Natural killer cell treated with Interleukin-12 subunit alpha and Interleukin-12 subunit beta and Interleukin-15 and Interleukin-18, amount 100 ng/mL, for 72 hours (primary cell): ENCODE results near the gene ZNRF2. TPM values are rescaled to one million over a fixed set of nuclear protein-coding genes. Genes with fewer than 3 reads are reported as not detected.
"Not testable (repeated sequence)": the region's sequence is repeated elsewhere in the genome, so short reads cannot be mapped to it uniquely, and the experiment has no call there.

Experiments used
- ATAC-seq, 2 donors: fragments of 150-1000 bp; cut with Tn5 transposase in 1 of 2; sonication (Bioruptor Pico), chemical (Tn5 transposase) in 1 of 2; 2 replicates each; pipeline ENCODE4 v1.10.0; 2021
- DNase-seq: peaks from one replicate; pipeline ENCODE4 v3.0.0; 2022; ENCODE audit warnings: low spot score
- H3K27ac Mint-ChIP-seq, 2 donors: 1 replicate in 1 of 2; 2 replicates in 1 of 2; pipeline ENCODE4 v1.8.0; 2022; ENCODE audit warnings: mixed read lengths in 2 of 2, mild to moderate bottlenecking in 1 of 2, moderate library complexity in 1 of 2
- H3K27me3 Mint-ChIP-seq, 2 donors: 1 replicate in 1 of 2; 2 replicates in 1 of 2; pipeline ENCODE4 v1.8.0; 2022; ENCODE audit warnings: mixed read lengths in 2 of 2
- H3K36me3 Mint-ChIP-seq: one replicate; pipeline ENCODE4 v1.8.0; 2022; ENCODE audit warnings: mixed read lengths
- H3K4me1 Mint-ChIP-seq, 2 donors: 1 replicate in 1 of 2; 2 replicates in 1 of 2; pipeline ENCODE4 v1.8.0; 2022; ENCODE audit warnings: low read depth in 2 of 2, mixed read lengths in 2 of 2, mild to moderate bottlenecking in 1 of 2
- H3K4me3 Mint-ChIP-seq: one replicate; pipeline ENCODE4 v1.8.0; 2022; ENCODE audit warnings: mixed read lengths
- H3K9me3 Mint-ChIP-seq: 2 replicates; pipeline ENCODE4 v1.8.0; 2022; ENCODE audit warnings: mixed read lengths
- total RNA-seq, 2 donors: library from RNA; stranded (reverse); gene quantifications; one replicate each; pipeline ENCODE4 v1.2.3, GENCODE V29; 2022

ZNRF2 gene
- total RNA-seq, 2 donors from 2014 or later, result 10.4 to 12.3 TPM

DNA sequence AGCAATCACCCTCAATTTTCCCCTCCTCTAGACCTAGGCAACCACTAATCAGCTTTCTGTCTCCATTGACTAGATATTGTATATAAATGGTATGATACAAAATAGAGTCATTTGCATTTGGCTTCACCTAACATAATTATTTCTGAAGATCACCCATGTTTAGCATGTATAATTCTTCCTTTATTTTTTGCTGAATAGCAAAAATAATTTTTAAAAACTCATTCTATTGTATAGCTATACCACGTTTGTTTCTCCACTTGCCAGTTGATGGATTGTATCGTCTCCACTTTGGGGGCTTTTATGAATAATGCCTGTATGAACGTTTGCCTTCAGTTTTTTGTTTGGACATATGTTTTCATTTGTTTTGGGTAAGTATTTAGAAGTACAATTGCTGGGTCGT is 95.3 kb downstream of the ZNRF2 start:
- H3K27me3 Mint-ChIP-seq, result no peaks in the 10 kb centered on the region
- peaks cover 11% of the 10 kb centered on the region for H3K36me3 Mint-ChIP-seq
- no peak overlapping the region for H3K4me3 Mint-ChIP-seq
- DNase-seq, result no peak
- H3K27ac Mint-ChIP-seq, result no peak overlapping the region
- H3K4me1 Mint-ChIP-seq, result no peaks in the 10 kb centered on the region
- H3K9me3 Mint-ChIP-seq, result no peaks in the 10 kb centered on the region
- no peak for ATAC-seq

DNA sequence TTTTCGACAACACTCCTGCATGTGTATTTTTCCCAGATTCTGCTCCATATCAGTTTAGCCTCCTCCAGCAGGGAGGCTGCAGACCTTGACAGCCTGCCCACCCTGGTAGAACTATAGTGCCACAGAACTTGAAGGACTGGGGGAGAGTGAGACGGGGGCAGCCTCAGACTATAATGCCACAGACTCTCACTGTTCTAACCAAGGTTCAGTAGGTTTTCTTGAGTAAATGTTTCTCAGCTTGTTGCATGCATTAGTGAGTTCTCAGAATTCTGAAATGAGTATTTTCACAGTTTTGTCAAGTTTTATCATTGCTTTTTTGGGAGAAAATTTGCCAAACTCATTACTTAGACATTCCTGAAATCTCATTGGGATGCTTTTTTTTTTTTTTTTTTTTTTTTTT is 95.9 kb downstream of the ZNRF2 start:
- Mint-ChIP-seq H3K4me1 (no peaks in the 10 kb centered on the region), H3K9me3 (no peaks in the 10 kb centered on the region), H3K27me3 (no peaks in the 10 kb centered on the region)

DNA sequence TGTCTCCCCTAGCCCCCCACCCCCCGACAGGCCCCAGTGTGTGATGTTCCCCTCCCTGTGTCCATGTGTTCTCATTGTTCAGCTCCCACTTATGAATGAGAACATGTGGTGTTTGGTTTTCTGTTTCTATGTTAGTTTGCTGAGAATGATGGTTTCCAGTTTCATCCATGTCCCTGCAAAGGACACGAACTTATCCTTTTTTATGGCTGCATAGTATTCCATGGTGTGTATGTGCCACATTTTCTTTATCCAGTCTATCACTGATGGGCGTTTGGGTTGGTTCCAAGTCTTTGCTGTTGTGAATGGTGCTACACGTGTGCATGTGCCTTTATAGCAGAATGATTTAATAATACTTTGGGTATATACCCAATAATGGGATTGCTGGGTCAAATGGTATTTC is 96.4 kb downstream of the ZNRF2 start:
- H3K27me3 Mint-ChIP-seq, H3K9me3 Mint-ChIP-seq, H3K27ac Mint-ChIP-seq, ATAC-seq, DNase-seq, H3K4me3 Mint-ChIP-seq, H3K4me1 Mint-ChIP-seq: not testable (repeated sequence)
- H3K36me3 Mint-ChIP-seq, result peaks cover 11% of the 10 kb centered on the region

More for the DNA sequence above, 95.9 kb downstream of the ZNRF2 start:
- H3K36me3 Mint-ChIP-seq, result peaks cover 11% of the 10 kb centered on the region
- no peak overlapping the region for H3K27ac Mint-ChIP-seq
- ATAC-seq (no peak), DNase-seq (no peak)
- H3K4me3 Mint-ChIP-seq, result no peak overlapping the region

DNA sequence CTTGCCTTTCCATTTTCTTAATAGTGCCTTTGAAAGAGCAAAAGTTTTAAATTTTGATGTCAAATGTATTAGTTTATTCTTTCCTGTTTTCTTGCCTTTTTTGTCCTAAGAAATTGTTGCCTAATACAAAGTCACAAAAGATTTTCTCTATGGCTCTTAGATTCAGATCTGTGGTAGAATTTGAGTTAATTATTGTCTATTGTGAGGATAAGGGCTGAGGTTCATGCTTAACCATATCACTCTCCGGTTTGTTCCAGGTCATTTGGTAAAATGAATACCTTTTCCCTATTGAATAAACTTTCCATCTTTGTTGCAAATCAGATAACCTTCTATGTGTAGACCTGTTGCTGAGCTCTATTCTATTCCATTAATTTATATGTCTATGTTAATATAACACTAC is 98.2 kb downstream of the ZNRF2 start:
- Mint-ChIP-seq H3K36me3 (peaks cover 11% of the 10 kb centered on the region), H3K4me1 (peaks cover 0 to 3% of the 10 kb centered on the region in 2 donors), H3K9me3 (no peaks in the 10 kb centered on the region), H3K4me3 (no peak overlapping the region), H3K27ac (no peak overlapping the region), H3K27me3 (no peaks in the 10 kb centered on the region)
- no peak for DNase-seq
- no peak for ATAC-seq

DNA sequence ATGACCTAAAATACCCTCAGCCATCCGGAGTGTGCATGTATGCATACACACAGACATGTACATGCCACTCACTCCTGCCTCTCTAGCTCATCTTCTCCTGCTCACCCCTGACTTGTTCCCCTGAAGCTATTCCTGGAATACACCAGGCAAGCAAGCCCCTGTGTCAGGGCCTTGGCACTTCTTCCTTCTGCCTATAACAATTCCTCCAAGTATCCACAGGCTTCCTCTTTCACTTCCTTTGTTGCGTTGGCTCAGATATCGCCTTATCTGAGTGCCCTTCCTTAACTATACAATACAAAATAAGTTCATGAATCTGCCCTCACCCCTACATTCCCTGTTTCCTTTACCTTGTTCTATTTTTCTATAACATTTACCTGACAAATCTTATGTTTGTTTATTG is 105.4 kb downstream of the ZNRF2 start:
- H3K4me3 Mint-ChIP-seq, result no peak overlapping the region
- DNase-seq, result no peak
- H3K27me3 Mint-ChIP-seq, result no peaks in the 10 kb centered on the region
- H3K36me3 Mint-ChIP-seq, result no peaks in the 10 kb centered on the region
- no peaks in the 10 kb centered on the region for H3K9me3 Mint-ChIP-seq
- no peak overlapping the region for H3K27ac Mint-ChIP-seq
- ATAC-seq, result no peak
- H3K4me1 Mint-ChIP-seq, result peaks cover 0 to 6% of the 10 kb centered on the region in 2 donors

DNA sequence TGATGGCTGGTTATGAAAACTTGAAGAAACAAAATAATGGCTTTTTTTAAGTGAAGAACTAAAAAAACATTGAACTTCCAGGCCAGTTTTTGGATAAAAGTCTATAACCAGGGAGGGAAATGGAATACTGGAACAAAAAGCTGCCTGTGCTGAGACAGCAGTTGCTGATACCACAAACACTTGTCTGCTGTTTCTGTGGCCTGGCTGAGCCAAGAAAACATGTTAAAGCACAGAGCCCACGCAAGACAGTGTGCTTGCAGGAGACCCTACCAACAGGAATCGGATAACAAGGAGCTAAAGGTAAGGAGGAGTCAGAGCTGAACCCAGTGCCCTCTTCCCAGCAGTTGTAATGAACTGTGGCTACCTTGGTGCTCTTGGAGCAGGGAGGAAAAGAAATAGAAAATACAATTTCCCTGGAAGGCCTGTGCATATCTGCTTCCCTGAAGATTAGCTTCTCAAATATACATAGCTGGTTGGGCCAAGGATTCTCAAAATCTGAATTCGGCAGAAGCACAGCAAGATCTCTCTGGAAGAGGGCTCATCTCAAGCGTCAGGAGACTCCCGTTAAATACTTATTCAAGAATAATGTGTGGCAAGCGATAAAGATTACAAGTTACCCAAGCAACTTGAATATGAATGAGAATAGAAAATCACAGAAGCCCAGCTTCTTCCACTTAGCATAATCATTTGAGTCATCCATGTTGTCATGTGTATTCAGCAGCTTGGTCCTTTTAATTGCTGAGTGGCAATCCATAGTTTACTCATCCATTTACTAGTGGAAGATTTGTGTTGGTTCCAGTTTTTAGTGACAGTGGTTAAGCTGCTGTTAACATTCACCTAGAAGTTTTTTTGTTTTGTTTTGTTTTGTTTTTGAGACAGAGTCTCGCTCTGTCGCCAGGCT is 106.6 kb downstream of the ZNRF2 start:
- Mint-ChIP-seq H3K36me3 (no peaks in the 10 kb centered on the region), H3K27me3 (no peaks in the 10 kb centered on the region), H3K9me3 (no peaks in the 10 kb centered on the region), H3K27ac (no peak overlapping the region), H3K4me1 (peaks cover 0 to 6% of the 10 kb centered on the region in 2 donors), H3K4me3 (no peak overlapping the region)
- ATAC-seq (no peak), DNase-seq (no peak)

DNA sequence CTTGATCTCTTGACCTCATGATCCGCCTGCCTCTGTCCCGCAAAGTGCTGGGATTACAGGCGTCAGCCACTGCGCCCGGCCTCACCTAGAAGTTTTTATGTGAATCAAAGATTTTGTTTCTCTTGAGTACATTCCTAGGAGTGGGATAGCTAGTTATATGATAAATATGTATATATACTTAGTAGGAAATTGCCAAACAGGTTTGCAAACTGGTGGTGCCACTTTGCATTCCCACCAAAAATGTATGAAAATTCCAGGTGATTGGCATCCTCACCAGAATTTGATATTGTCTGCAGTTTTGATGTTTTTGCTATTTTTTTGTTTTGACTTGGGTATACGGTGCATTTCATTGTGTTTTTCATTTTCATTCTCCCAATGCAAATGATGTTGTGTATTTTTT is 107.4 kb downstream of the ZNRF2 start:
- no peak for DNase-seq
- Mint-ChIP-seq H3K27me3 (no peaks in the 10 kb centered on the region), H3K27ac (no peak overlapping the region), H3K4me1 (peaks cover 0 to 5% of the 10 kb centered on the region in 2 donors), H3K4me3 (no peak overlapping the region), H3K9me3 (no peaks in the 10 kb centered on the region), H3K36me3 (no peaks in the 10 kb centered on the region)
- ATAC-seq, result no peak

DNA sequence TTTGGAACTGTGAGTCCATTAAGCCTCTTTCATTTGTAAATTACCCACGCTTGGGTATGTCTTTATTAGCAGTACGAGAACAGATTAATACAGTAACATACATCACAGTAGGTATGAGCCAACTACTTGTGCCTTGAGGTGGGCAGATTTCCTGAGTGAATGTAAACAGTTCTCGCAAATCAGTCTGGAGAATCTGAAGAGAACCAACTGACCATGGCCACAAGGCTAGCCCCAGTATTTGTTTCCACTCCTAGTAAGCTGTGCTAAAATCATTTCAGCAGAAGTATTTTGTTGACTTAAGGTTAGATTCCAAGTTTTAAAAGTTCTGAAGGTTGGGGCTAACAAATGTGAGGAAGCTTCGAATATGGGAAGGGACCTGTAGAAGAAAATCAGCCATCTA is 111.3 kb downstream of the ZNRF2 start:
- ATAC-seq (no peak), DNase-seq (no peak)
- H3K4me3 Mint-ChIP-seq, result no peak overlapping the region
- H3K36me3 Mint-ChIP-seq, result no peaks in the 10 kb centered on the region
- H3K27me3 Mint-ChIP-seq, result no peaks in the 10 kb centered on the region
- no peaks in the 10 kb centered on the region for H3K9me3 Mint-ChIP-seq
- no peak overlapping the region for H3K27ac Mint-ChIP-seq
- no peaks in the 10 kb centered on the region for H3K4me1 Mint-ChIP-seq

DNA sequence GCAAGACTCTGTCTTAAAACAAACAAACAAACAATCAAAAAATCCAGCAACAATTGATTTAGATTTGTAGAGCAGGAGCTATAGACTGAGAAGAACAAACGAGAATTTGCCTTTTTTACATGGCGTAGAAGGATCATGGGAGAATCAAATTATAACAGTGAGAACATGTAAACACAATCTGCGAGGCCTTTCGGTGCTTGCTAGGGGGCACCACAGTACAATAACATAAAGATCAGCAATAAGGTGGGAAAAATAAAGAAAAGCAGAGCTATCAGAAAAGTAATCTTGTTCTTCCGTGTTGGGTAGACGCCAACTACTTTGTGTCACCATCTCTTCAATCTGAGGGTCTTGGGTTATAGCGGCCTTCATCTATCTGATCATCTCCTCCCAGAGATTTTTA is 112.0 kb downstream of the ZNRF2 start:
- no peaks in the 10 kb centered on the region for H3K27me3 Mint-ChIP-seq
- peaks cover 0 to under 1% of the 10 kb centered on the region in 2 donors for H3K4me1 Mint-ChIP-seq
- H3K36me3 Mint-ChIP-seq, result no peaks in the 10 kb centered on the region
- no peaks in the 10 kb centered on the region for H3K9me3 Mint-ChIP-seq
- ATAC-seq (no peak), DNase-seq (no peak)
- no peak overlapping the region for H3K27ac Mint-ChIP-seq
- no peak overlapping the region for H3K4me3 Mint-ChIP-seq

DNA sequence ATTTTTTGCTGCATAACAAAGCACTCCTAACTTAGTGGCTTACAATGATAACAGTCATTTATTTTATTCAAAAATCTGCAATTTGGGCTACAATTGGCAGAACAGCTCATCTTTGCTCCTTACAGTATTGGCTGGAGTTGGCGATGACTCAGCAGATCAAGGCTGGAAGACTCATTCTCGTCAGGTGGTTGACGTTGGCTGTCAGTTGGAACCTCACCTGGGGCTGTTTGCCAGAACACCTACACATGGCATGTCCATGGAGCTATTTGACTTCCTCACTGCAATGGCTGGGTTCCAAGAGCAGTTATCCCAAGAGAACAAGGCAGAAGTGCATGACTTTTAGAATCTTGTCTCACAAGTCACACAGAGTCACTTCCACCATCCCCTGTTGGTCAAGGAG is 119.1 kb downstream of the ZNRF2 start:
- Mint-ChIP-seq H3K9me3 (no peaks in the 10 kb centered on the region), H3K27ac (no peak overlapping the region), H3K27me3 (no peaks in the 10 kb centered on the region), H3K36me3 (no peaks in the 10 kb centered on the region), H3K4me1 (peaks cover 0 to 12% of the 10 kb centered on the region in 2 donors), H3K4me3 (no peak overlapping the region)
- ATAC-seq (no peak), DNase-seq (no peak)

DNA sequence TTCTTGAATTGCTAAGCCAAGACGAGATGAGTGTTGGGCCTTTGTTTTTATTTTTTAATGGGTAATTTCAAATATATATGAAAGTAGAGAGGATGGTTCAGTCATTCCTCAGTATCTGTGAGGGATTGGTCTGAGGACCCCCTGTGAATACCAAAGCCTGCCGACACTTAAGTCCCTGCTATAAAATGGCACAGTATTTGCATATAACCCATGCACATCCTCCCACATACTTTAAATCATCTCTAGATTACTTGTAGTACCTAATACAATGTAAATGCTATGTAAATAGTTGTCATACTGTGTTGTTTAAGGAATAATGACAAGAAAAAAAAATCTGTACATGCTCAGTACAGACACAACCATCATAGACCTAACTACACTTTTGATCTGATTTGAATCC is 120.8 kb downstream of the ZNRF2 start:
- no peak for DNase-seq
- Mint-ChIP-seq H3K27ac (no peak overlapping the region), H3K4me3 (no peak overlapping the region), H3K4me1 (peaks cover 0 to 15% of the 10 kb centered on the region in 2 donors), H3K9me3 (no peaks in the 10 kb centered on the region), H3K27me3 (no peaks in the 10 kb centered on the region), H3K36me3 (no peaks in the 10 kb centered on the region)
- no peak for ATAC-seq

DNA sequence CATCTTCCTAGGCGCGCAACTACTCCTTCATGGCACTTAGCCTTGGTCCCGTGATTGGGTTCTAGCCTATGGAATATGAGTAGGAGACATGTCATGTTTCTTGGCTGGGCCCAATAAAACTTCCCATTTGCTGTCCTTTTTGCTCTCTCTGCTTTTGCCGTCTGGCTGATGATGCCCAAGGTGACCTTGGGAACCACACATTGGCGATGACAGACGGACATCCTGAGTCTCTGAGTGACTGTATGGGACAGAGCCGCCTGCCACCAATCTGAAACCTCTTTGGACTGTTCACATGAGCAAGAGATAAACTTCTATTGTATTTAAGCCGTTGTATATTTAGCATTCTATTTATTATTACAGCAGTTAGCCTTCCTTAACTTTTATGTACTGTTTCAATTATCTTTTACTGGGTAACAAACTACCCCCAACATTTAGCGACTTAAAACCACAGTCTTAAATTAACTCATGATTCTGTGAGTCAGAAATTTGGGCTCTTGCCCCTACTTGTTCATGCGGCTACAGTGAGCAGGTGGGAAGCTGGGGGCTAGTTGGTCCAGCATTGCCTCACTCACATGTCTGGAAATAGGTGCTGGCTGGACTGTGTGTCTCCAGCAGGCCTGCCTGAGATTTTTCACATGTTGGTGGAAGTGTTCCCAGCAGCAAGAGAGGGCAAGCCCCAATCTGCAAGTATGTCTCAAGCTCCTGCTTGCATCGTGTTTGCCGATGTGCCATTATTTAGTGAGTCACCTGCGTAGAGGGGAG is 122.4 kb downstream of the ZNRF2 start:
- H3K4me3 Mint-ChIP-seq, result no peak overlapping the region
- peaks cover 0 to 15% of the 10 kb centered on the region in 2 donors for H3K4me1 Mint-ChIP-seq
- H3K36me3 Mint-ChIP-seq, result no peaks in the 10 kb centered on the region
- no peak overlapping the region for H3K27ac Mint-ChIP-seq
- H3K27me3 Mint-ChIP-seq, result no peaks in the 10 kb centered on the region
- ATAC-seq (no peak), DNase-seq (no peak)
- no peaks in the 10 kb centered on the region for H3K9me3 Mint-ChIP-seq

DNA sequence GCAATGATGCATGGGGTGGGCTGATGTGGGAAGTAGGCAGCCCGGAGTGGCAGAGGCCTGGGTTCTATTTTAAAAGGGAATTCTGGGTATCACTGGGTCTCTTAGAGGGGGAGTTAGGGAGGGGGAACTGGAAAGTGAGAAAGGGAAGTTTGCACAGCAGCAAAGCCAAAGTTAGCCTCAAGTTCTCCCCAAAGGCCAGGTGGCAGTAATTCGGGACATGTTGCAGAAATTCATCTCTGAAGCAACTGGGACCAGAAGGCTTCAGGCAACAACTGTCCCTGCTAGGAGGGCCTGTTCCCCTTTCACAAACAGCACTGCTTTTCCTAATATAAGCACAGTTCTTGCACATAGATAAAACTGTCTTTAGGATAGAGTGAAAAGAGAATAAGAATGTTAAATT is 126.8 kb downstream of the ZNRF2 start:
- H3K4me3 Mint-ChIP-seq, result no peak overlapping the region
- H3K27ac Mint-ChIP-seq, result no peak overlapping the region
- no peak for ATAC-seq
- DNase-seq, result no peak
- H3K9me3 Mint-ChIP-seq, result no peaks in the 10 kb centered on the region
- H3K27me3 Mint-ChIP-seq, result no peaks in the 10 kb centered on the region
- H3K4me1 Mint-ChIP-seq, result peaks cover 0 to 12% of the 10 kb centered on the region in 2 donors
- no peaks in the 10 kb centered on the region for H3K36me3 Mint-ChIP-seq

DNA sequence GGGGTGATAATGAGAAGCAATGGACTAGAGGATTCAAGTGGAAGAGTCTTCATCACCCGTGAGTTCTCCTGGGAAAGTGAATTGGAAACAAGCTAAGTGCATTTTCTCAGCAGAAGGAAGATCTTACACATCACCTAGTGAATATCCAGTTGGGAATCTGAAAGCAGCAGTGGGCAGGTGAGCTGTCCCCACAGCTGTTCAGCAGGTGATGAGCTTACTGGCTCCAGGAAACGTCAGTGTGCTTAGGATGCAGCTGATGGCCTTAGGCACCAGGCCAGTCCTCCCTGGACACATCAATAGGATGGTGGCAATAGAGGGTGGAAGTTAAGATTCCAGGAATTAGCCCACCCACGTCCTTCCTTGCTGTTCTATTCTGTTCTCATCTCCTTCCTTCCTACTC is 127.5 kb downstream of the ZNRF2 start:
- Mint-ChIP-seq H3K4me1 (peaks cover 0 to 12% of the 10 kb centered on the region in 2 donors), H3K27ac (no peak overlapping the region), H3K4me3 (no peak overlapping the region), H3K36me3 (no peaks in the 10 kb centered on the region), H3K27me3 (no peaks in the 10 kb centered on the region), H3K9me3 (no peaks in the 10 kb centered on the region)
- DNase-seq (no peak), ATAC-seq (no peak)
